ENCODE data around the gene CELF6. TPM values are rescaled to one million over a fixed set of nuclear protein-coding genes. Genes with fewer than 3 reads are reported as not detected.

CELF6 gene
- polyA plus RNA-seq, 1 donor, result 11.9 TPM

- WGBS (ENCODE audit: insufficient coverage, low lambda C conversion rate), result no CpG with 5 or more reads among the region's 7 CpGs
Observed at GRCh38 chr15:72345280-72345679, 25.3 kb upstream of the CELF6 start.

GRCh38 chr15:72344602-72345001, 24.6 kb upstream of the CELF6 start:
- Histone ChIP-seq H3K4me1 (ENCODE audit: control insufficient read depth, insufficient read depth, low read length) (peaks cover 16% of the 10 kb centered on the region), H3K36me3 (ENCODE audit: control insufficient read depth, insufficient read depth, low read length) (peaks cover 76% of the 10 kb centered on the region), H3K9me3 (ENCODE audit: control insufficient read depth, low read depth, low read length) (no peaks in the 10 kb centered on the region), H3K27me3 (ENCODE audit: control insufficient read depth, insufficient read depth, low read length) (no peaks in the 10 kb centered on the region), H3K27ac (ENCODE audit: low read length) (no peak overlapping the region), H3K4me3 (ENCODE audit: low read length) (no peak overlapping the region)
- WGBS (ENCODE audit: insufficient coverage, low lambda C conversion rate), result no CpG with 5 or more reads among the region's 1 CpG
- DNase-seq, result no peak

More at GRCh38 chr15:72345280-72345679, 25.3 kb upstream of the CELF6 start:
- peaks cover 81% of the 10 kb centered on the region for H3K36me3 ChIP-seq (ENCODE audit: control insufficient read depth, insufficient read depth, low read length)
- H3K27ac ChIP-seq (ENCODE audit: low read length), result peak overlapping the region; percentile 83
- peaks cover 16% of the 10 kb centered on the region for H3K4me1 ChIP-seq (ENCODE audit: control insufficient read depth, insufficient read depth, low read length)
- no peak for DNase-seq
- no peaks in the 10 kb centered on the region for H3K9me3 ChIP-seq (ENCODE audit: control insufficient read depth, low read depth, low read length)
- no peaks in the 10 kb centered on the region for H3K27me3 ChIP-seq (ENCODE audit: control insufficient read depth, insufficient read depth, low read length)
- H3K4me3 ChIP-seq (ENCODE audit: low read length), result no peak overlapping the region

GRCh38 chr15:72342385-72342784, 22.4 kb upstream of the CELF6 start:
- Histone ChIP-seq H3K4me1 (ENCODE audit: control insufficient read depth, insufficient read depth, low read length) (peaks cover 16% of the 10 kb centered on the region), H3K27me3 (ENCODE audit: control insufficient read depth, insufficient read depth, low read length) (no peaks in the 10 kb centered on the region), H3K4me3 (ENCODE audit: low read length) (no peak overlapping the region), H3K27ac (ENCODE audit: low read length) (no peak overlapping the region), H3K9me3 (ENCODE audit: control insufficient read depth, low read depth, low read length) (no peaks in the 10 kb centered on the region), H3K36me3 (ENCODE audit: control insufficient read depth, insufficient read depth, low read length) (peaks cover 57% of the 10 kb centered on the region)
- no peak for DNase-seq
- WGBS (ENCODE audit: insufficient coverage, low lambda C conversion rate), result 70% methylated on average over 2 of the region's 11 CpGs

- DNase-seq, result no peak
- no CpG with 5 or more reads among the region's 6 CpGs for WGBS (ENCODE audit: insufficient coverage, low lambda C conversion rate)
- Histone ChIP-seq H3K9me3 (ENCODE audit: control insufficient read depth, low read depth, low read length) (no peaks in the 10 kb centered on the region), H3K27me3 (ENCODE audit: control insufficient read depth, insufficient read depth, low read length) (no peaks in the 10 kb centered on the region), H3K4me3 (ENCODE audit: low read length) (no peak overlapping the region), H3K27ac (ENCODE audit: low read length) (no peak overlapping the region), H3K4me1 (ENCODE audit: control insufficient read depth, insufficient read depth, low read length) (peaks cover 9% of the 10 kb centered on the region), H3K36me3 (ENCODE audit: control insufficient read depth, insufficient read depth, low read length) (peaks cover 50% of the 10 kb centered on the region)
Observed at GRCh38 chr15:72341361-72341760, 21.4 kb upstream of the CELF6 start.

GRCh38 chr15:72340366-72340765, 20.4 kb upstream of the CELF6 start:
- Histone ChIP-seq H3K36me3 (ENCODE audit: control insufficient read depth, insufficient read depth, low read length) (peaks cover 41% of the 10 kb centered on the region), H3K27me3 (ENCODE audit: control insufficient read depth, insufficient read depth, low read length) (no peaks in the 10 kb centered on the region), H3K9me3 (ENCODE audit: control insufficient read depth, low read depth, low read length) (no peaks in the 10 kb centered on the region), H3K27ac (ENCODE audit: low read length) (no peak overlapping the region), H3K4me3 (ENCODE audit: low read length) (no peak overlapping the region), H3K4me1 (ENCODE audit: control insufficient read depth, insufficient read depth, low read length) (peaks cover 2% of the 10 kb centered on the region)
- no CpG with 5 or more reads among the region's 1 CpG for WGBS (ENCODE audit: insufficient coverage, low lambda C conversion rate)
- DNase-seq, result no peak

- peak in 1 of 2 donors; percentile 3 for DNase-seq
- Histone ChIP-seq H3K36me3 (ENCODE audit: control insufficient read depth, insufficient read depth, low read length) (peaks cover 36% of the 10 kb centered on the region), H3K27ac (ENCODE audit: low read length) (no peak overlapping the region), H3K4me3 (ENCODE audit: low read length) (no peak overlapping the region), H3K4me1 (ENCODE audit: control insufficient read depth, insufficient read depth, low read length) (no peaks in the 10 kb centered on the region), H3K27me3 (ENCODE audit: control insufficient read depth, insufficient read depth, low read length) (no peaks in the 10 kb centered on the region), H3K9me3 (ENCODE audit: control insufficient read depth, low read depth, low read length) (no peaks in the 10 kb centered on the region)
- 100% methylated on average over 1 of the region's 3 CpGs for WGBS (ENCODE audit: insufficient coverage, low lambda C conversion rate)
Observed at GRCh38 chr15:72339777-72340177, 19.8 kb upstream of the CELF6 start.

- H3K36me3 ChIP-seq (ENCODE audit: control insufficient read depth, insufficient read depth, low read length), result peaks cover 26% of the 10 kb centered on the region
- H3K4me3 ChIP-seq (ENCODE audit: low read length), result no peak overlapping the region
- no peak overlapping the region for H3K27ac ChIP-seq (ENCODE audit: low read length)
- no peaks in the 10 kb centered on the region for H3K4me1 ChIP-seq (ENCODE audit: control insufficient read depth, insufficient read depth, low read length)
- no peaks in the 10 kb centered on the region for H3K9me3 ChIP-seq (ENCODE audit: control insufficient read depth, low read depth, low read length)
- 93% methylated on average over 5 of the region's 9 CpGs for WGBS (ENCODE audit: insufficient coverage, low lambda C conversion rate)
- DNase-seq, result no peak
- no peaks in the 10 kb centered on the region for H3K27me3 ChIP-seq (ENCODE audit: control insufficient read depth, insufficient read depth, low read length)
Observed at GRCh38 chr15:72338617-72339321, 18.8 kb upstream of the CELF6 start.

GRCh38 chr15:72338148-72338547, 18.2 kb upstream of the CELF6 start:
- Histone ChIP-seq H3K27ac (ENCODE audit: low read length) (no peak overlapping the region), H3K27me3 (ENCODE audit: control insufficient read depth, insufficient read depth, low read length) (no peaks in the 10 kb centered on the region)
- no CpG with 5 or more reads among the region's 2 CpGs for WGBS (ENCODE audit: insufficient coverage, low lambda C conversion rate)

GRCh38 chr15:72334842-72335241, 14.9 kb upstream of the CELF6 start:
- Histone ChIP-seq H3K4me3 (ENCODE audit: low read length) (no peak overlapping the region), H3K4me1 (ENCODE audit: control insufficient read depth, insufficient read depth, low read length) (no peaks in the 10 kb centered on the region), H3K36me3 (ENCODE audit: control insufficient read depth, insufficient read depth, low read length) (peaks cover 7% of the 10 kb centered on the region), H3K27ac (ENCODE audit: low read length) (no peak overlapping the region), H3K27me3 (ENCODE audit: control insufficient read depth, insufficient read depth, low read length) (no peaks in the 10 kb centered on the region), H3K9me3 (ENCODE audit: control insufficient read depth, low read depth, low read length) (no peaks in the 10 kb centered on the region)
- DNase-seq, result no peak
- WGBS (ENCODE audit: insufficient coverage, low lambda C conversion rate), result 88% methylated on average over 1 of the region's 2 CpGs

More at GRCh38 chr15:72338148-72338547, 18.2 kb upstream of the CELF6 start:
- DNase-seq, result no peak
- no peaks in the 10 kb centered on the region for H3K9me3 ChIP-seq (ENCODE audit: control insufficient read depth, low read depth, low read length)
- no peaks in the 10 kb centered on the region for H3K4me1 ChIP-seq (ENCODE audit: control insufficient read depth, insufficient read depth, low read length)
- peaks cover 20% of the 10 kb centered on the region for H3K36me3 ChIP-seq (ENCODE audit: control insufficient read depth, insufficient read depth, low read length)
- H3K4me3 ChIP-seq (ENCODE audit: low read length), result no peak overlapping the region

GRCh38 chr15:72331021-72331420, 11.1 kb upstream of the CELF6 start:
- WGBS (ENCODE audit: insufficient coverage, low lambda C conversion rate), result no CpG with 5 or more reads among the region's 3 CpGs
- Histone ChIP-seq H3K36me3 (ENCODE audit: control insufficient read depth, insufficient read depth, low read length) (peaks cover 10% of the 10 kb centered on the region), H3K9me3 (ENCODE audit: control insufficient read depth, low read depth, low read length) (no peaks in the 10 kb centered on the region), H3K27me3 (ENCODE audit: control insufficient read depth, insufficient read depth, low read length) (no peaks in the 10 kb centered on the region), H3K4me3 (ENCODE audit: low read length) (no peak overlapping the region), H3K4me1 (ENCODE audit: control insufficient read depth, insufficient read depth, low read length) (no peaks in the 10 kb centered on the region), H3K27ac (ENCODE audit: low read length) (no peak overlapping the region)
- DNase-seq, result peak; percentile 47 to 56

GRCh38 chr15:72323752-72324151, 3.8 kb upstream of the CELF6 start:
- no peak for DNase-seq
- Histone ChIP-seq H3K4me1 (ENCODE audit: control insufficient read depth, insufficient read depth, low read length) (peaks cover 3% of the 10 kb centered on the region), H3K27me3 (ENCODE audit: control insufficient read depth, insufficient read depth, low read length) (no peaks in the 10 kb centered on the region), H3K4me3 (ENCODE audit: low read length) (no peak overlapping the region), H3K9me3 (ENCODE audit: control insufficient read depth, low read depth, low read length) (peaks cover 6% of the 10 kb centered on the region), H3K27ac (ENCODE audit: low read length) (no peak overlapping the region), H3K36me3 (ENCODE audit: control insufficient read depth, insufficient read depth, low read length) (peaks cover 8% of the 10 kb centered on the region)
- WGBS (ENCODE audit: insufficient coverage, low lambda C conversion rate), result 80% methylated on average over 1 of the region's 1 CpG
